ENCODE measurements around the gene GCFC2.
"Not testable (repeated sequence)": the region's sequence is repeated elsewhere in the genome, so short reads cannot be mapped to it uniquely, and the experiment has no call there.

The GCFC2 gene

GRCh38 chr2:75679556-75679955 lies 31.2 kb downstream of the GCFC2 start:
- DNase-seq: no peak

- DNase-seq: no peak
Observed at GRCh38 chr2:75676464-75676863, 34.3 kb downstream of the GCFC2 start.

DNA sequence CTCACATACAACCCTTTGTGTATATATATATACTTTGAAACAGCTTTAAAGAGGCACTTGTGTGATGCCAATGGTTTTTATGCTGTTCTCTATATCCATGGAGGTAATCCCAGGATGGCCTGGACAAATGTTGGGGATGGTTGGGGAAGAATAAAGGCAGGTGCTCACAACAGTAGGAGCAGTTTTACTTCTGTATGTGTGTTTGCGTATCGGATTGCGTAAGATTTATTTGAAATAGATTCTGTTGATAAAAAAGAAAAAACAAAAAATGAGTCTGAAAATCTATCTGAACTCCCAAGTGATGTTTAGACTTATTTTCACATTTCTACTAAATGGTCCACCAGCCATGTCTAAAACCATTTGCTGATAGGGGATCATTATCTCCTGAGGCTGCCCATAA lies 34.8 kb downstream of the GCFC2 start:
- no peak for DNase-seq

GRCh38 chr2:75675423-75675822 lies 35.3 kb downstream of the GCFC2 start:
- not testable (repeated sequence) for DNase-seq

DNA sequence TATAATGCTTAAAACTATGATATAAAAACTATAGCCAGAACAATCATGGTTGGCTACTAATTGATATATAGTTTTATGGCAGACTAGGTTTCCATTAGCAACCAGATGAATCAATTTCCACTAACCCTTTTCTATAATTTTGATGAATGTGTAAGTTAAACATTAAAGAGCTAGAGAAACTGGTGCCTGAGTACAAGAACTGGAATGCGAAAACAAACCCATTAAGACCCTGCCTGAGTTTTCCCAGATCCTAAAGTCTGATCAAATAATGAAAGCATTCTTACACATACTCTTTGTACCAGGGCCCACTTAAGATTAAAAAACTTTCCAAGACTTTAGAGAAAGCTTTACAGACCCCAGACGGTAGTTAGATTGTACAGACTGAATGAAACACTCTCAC lies 42.8 kb downstream of the GCFC2 start:
- no peak for DNase-seq

- no peak for DNase-seq
Observed at GRCh38 chr2:75666911-75667310, 43.8 kb downstream of the GCFC2 start.

- DNase-seq: no peak
Observed at GRCh38 chr2:75657798-75658197, 52.9 kb downstream of the GCFC2 start.

DNA sequence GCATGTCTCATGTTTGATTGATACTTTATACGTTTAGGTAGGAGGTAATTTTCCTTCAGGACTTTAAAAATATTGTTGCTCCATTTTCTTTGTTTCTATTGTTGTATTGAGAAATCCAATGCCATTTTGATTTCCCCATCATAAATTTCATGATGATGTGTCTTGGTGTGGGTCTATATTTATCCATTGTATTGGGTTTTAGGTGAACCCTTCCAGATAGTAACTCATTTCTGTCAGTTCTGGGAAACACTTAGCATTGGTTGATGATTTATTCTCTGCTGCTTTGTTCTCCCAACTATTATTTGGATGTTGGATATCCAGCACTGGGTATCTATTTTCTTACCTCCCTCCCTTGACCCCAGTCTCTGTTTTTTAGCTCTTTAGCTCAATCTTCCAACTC lies 54.2 kb downstream of the GCFC2 start:
- no peak for DNase-seq

- no peak for DNase-seq
Observed at GRCh38 chr2:75655861-75656260, 54.9 kb downstream of the GCFC2 start.

GRCh38 chr2:75654012-75654411 lies 56.7 kb downstream of the GCFC2 start:
- no peak for DNase-seq

DNA sequence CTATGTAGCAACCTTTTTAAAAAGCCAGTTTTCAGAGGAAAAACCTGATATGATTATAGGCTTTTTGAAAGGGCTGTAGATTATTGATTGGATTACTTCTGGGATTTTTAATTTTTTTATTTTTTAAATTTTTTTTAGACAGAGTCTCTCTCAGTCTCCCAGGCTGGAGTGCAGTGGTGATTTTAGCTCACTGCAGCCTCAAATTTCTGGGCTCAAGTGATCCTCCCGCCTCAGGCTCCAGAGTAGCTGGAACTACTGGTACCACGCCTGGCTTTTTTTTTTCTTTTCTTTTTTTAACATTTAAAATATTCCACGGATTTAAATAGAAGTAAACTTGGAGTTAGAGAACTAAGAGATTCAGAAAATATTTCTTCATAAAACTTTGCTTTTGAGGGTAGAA lies 62.9 kb downstream of the GCFC2 start:
- DNase-seq: no peak

DNA sequence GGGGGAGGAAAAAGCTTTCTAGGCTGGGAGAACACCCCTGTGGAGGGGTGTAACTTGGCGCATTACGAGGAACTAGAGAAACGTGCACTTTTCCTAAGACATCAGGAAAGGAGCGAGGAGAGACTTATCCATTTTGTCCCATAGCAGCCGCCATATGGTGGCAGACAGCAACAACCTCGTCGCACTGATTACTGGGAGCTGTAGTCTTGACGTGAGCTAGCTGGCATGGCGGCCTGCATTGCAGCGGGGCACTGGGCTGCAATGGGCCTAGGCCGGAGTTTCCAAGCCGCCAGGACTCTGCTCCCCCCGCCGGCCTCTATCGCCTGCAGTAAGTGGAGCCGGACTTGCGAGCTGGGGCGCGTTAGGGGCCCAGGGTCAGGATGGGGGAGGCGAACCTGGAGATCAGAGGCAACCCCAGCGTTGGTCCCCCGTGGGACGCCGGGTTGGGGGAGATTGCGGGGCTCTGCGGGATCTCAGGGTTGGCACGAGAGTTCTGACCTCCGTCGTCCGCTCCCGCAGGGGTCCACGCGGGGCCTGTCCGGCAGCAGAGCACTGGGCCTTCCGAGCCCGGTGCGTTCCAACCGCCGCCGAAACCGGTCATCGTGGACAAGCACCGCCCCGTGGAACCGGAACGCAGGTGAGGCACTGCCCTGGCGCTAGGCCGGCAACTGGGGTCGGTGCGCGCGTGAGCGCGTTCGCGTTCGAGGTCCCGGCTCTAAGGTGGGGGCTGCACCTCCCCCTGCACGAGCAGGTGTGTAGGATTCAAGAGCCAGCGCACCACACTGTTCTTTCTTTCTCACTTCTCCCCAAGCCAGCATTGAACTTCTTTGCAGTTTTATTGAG lies 63.9 kb downstream of the GCFC2 start, which contains the start of gene MRPL19:
TSS of gene MRPL19 (plus strand) at position 201 of the 843 bp plus-strand sequence. CDS start at position 226, 25 bp downstream.
- peak; percentile 91 for DNase-seq

- no peak for DNase-seq
Observed at GRCh38 chr2:75646090-75646582, 64.6 kb downstream of the GCFC2 start.

GRCh38 chr2:75645643-75646042 lies 65.1 kb downstream of the GCFC2 start:
- DNase-seq: no peak

DNA sequence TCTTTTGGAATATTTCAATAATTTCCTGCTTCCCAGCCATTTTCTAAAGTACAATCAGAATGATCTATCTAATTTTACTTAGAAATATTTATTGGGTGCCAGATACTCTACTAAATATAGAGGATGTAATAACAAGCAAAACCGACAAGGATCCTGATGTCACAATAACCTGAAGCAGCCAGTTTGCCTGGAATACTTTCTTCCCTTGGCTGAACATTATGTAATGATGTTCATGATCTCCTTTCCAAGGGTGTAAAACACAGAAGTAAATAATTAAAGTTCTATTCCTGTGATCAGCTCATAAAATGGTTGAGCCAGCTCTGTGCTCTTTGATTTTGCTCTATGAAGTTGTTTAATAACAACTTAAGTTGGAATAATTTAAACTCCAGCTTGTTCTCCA lies 66.7 kb downstream of the GCFC2 start:
- DNase-seq: no peak

DNA sequence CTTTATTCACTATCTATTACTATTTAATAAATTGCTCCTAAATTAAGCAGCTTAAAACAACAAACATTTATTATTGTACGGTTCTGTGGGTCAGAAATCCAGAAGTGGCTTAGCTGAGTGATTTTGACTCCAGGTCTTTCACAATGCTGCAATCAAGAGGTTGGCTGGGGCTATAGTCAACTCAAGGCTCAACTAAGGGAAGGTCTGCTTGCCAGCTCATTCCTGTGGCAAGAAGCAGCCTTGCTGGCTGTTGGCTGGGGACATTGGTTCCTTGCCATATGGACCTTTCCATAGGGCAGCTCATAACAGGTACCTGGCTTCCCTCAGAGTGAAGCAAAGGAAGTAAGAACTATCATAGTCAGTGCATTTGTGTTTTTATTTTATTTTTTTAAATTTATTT lies 69.1 kb downstream of the GCFC2 start:
- no peak for DNase-seq

DNA sequence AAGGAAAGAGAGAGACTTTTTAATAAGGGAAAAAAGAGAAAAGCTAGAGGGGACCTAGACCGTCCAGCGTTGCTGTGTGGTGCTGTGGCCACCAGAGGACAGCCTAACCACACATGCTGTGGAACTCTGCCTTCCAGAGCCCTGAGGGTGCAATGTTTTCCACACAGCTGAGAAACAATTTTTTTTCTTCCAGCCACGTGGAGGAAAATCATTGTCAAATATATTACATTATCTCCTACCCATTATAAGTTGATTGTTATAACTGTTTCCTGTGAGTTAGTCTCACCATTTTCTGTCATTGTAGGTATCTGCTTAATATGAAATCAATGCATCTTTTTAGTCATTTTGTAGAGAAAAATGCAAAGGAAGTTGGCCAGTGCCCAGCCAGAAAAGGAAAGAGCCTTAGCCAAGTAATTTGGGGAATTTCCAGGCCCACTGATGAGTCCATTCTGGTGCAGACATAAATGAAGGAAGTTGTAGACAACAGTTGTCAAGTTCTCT lies 70.0 kb downstream of the GCFC2 start:
- DNase-seq: peak; percentile 74

DNA sequence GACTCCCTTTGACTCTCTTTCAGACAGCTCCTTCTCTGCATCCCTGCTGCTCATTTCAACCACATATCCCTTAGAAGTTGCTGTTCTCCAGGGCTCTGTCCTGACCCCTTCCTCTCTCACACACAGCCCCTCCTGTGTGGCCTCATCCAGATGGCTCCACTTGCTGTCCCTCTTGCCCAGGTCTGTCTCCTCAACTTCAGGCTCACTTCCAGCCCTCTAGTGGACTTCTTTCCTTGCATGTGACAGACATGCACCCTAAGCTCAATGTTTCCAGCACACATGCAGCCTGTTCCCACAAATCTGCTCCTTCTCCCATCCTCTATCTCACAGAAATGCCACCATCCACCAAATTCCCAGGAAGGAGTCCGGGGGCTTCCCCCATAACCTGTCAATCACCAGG lies 73.1 kb downstream of the GCFC2 start:
- no peak for DNase-seq

DNA sequence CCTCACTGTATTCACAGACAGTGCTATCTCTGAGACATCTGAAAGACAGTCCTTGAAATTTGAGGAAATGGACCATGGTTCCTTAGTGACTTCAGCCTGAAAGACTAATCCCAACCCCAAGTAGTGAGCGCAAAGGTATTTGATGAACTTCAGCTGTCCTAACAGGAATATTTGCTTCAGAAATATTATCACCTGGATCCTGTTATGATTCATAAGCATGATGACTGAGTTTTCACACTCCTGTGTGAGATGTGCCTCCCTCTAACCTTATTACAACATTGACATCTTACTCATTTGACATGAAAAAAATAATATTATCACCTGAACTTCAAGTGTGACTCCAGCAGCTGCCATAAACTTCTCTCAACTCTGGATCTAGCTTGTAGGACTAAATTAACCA lies 75.8 kb downstream of the GCFC2 start:
- DNase-seq: no peak

- no peak for DNase-seq
Observed at GRCh38 chr2:75633620-75634019, 77.1 kb downstream of the GCFC2 start.

DNA sequence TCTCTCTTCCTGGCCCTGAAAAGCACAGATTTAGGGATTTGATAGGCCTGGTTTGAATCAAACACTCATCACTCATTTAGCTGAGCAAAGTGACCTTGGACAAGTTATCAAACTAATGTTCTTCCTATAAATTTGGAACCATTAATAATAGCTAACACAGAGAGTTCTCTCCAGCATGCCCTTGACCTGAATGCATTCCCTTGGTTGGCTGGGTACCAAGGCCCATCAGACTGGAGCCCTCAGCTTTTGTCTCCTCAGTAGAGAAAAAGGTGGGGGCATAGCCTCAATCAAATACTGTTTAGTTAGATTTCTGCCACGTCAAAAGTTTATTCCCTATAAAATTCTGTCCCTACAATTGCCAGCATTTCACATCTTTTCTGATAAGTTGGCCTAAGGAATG lies 77.9 kb downstream of the GCFC2 start:
- DNase-seq: no peak

DNA sequence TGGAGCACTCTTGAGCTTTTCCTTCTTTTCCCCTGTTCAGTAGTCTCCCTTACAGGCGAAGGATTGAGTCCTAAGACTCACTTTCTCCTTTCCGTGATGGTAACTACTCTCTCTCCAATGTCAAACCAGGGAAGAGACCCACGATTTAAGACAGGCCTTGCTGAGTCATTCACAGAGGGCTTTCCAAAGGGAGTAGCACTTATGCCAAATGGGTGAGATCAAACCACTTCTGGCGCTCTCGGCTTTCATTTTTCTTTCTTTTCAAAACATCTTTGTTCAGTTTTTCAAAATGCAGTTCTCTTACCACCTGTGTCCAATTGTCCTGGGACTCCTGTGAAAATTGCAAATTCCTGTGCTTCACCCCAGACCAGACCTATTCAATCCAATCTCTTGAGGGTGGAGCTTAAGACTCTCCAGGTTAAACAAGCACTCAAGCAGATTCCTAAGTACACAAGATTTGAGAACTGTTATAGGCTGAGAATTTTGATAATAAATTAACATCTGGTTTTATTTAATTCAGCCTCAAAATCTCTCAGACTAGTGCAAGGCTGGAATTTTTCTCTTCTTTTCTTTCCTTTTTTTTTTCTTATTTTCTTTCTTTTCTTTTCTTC lies 78.5 kb downstream of the GCFC2 start:
- no peak for DNase-seq

GRCh38 chr2:75627902-75628504 lies 82.7 kb downstream of the GCFC2 start:
- peak; percentile 72 for DNase-seq

GRCh38 chr2:75622929-75623328 lies 87.8 kb downstream of the GCFC2 start:
- DNase-seq: no peak

Data from midbrain (tissue), 1 donor.